Activated effector memory CD4-positive, alpha-beta T cell treated with Interleukin-2 at 50 U/mL for 16 hours (primary cell): ENCODE results near the gene CRYBG2.

ENCODE experiments used
- DNase-seq: peaks from one replicate; pipeline ENCODE4 v3.0.0-alpha.2; 2020

The CRYBG2 gene

GRCh38 chr1:26277719-26278118, 76.2 kb downstream of the CRYBG2 start:
- DNase-seq = no peak

DNA sequence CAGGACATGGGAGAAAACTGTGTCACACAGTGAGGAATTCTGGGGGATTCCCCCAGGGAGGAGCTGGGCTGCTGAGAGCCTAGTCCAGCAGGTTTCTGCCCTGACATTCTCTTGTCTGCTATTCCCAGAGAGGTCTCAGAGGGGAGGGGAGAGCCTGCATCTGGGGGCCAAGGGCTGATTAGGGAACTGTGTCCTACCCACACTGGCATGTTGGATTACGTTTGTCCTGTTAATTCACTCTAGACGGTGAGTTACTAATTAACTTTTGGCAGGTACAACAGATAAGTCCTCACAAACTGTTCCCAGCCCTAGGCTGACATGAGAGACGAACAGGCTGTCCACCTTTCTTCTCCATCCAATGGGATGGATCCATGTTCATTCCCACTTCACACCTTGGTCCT, 76.7 kb downstream of the CRYBG2 start:
- DNase-seq = no peak

DNA sequence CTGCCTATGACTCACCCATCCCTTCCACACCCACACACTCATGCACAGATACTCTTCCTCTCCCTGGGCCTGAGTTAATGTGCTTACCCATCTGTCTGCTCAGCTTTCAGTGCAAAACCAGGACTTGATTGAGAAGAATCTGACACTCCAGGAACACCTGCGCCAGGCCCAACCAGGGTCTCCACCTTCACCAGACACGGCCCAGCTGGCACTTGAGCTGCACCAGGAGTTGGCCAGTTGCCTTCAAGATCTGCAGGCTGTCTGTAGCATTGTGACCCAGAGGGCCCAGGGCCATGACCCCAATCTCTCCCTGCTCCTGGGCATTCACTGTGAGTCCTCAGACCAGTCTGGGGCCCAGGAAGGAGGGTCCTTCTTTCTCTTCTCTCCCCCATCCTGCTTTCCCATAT, 77.5 kb downstream of the CRYBG2 start:
- DNase-seq = no peak

DNA sequence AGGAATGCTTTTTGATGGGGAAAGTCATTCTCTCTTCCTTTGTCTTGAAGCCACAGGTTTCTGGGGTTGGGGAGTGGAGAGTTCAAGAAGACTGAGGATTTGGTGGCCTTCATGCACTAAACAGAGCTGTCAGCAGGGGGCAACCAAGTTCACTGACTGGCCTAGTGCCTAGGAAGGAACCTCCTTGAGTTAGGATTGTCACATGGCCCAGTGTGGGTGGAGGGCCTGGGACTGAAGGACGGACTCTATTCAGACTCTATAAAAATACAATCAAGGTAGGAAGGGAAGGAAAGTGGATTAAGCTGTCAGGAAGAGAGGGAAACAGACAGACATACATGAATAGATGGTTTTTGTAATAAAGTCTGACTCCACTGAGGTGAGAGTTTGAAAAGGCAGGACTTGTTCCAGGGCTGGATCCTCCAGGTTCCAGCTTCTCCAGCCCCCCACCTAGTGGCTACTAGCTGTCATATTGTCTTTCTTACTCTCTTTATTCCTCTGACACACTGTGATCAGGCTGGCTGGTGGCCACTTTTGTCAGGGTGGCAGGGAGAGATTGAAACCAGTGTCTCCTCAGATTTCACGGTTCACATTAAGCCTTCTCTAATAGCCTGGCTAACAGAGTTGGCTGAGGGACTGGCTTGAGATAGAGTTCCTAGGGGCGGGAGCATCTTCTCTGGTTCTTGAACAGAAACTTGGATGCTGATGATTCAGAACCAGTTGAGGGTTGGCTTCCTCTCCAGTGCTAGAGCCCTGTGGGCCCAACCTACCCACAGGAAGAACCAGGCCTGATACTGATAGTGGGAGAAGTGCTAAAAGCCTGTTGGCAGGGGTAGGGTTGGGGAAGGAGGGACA, 78.1 kb downstream of the CRYBG2 start:
- DNase-seq = peak; percentile 61

DNA sequence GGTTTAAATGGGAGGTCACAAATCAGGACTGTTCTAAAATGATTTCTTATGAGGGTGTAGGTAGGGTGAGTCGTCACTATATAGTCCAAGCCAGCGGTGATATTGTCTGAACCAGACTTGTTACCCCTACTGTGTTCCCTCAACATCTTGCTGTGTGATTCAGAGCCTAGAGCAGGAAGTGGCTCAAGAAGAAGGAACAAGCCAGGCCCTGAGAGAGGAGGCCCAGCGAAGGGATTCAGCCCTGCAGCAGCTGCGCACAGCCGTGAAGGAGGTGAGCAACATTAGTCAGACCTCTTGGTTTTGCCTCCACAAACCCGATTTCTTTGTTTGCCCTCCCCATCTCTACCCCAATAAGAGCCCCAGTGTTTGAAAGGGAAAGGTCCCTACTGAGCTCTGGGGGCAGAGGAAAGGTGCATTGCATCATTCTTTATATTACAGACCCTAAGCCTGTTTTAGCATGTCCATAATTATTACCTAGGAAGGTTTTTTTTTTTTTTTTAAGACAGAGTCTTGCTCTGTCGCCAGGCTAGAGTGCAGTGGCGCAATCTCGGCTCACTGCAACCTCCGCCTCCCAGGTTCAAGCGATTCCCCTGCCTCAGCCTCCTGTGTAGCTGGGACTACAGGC, 79.0 kb downstream of the CRYBG2 start:
- no peak for DNase-seq
